GM18526 (cell line): ENCODE measurements around the gene CRYBG2.

ENCODE experiments used
- POLR2A ChIP-seq: IDR thresholded peaks from 3 replicates; pipeline ENCODE4 v1.6.1; 2011; ENCODE audit not compliant: insufficient read length; ENCODE audit errors: extremely low read depth

CRYBG2 gene

DNA sequence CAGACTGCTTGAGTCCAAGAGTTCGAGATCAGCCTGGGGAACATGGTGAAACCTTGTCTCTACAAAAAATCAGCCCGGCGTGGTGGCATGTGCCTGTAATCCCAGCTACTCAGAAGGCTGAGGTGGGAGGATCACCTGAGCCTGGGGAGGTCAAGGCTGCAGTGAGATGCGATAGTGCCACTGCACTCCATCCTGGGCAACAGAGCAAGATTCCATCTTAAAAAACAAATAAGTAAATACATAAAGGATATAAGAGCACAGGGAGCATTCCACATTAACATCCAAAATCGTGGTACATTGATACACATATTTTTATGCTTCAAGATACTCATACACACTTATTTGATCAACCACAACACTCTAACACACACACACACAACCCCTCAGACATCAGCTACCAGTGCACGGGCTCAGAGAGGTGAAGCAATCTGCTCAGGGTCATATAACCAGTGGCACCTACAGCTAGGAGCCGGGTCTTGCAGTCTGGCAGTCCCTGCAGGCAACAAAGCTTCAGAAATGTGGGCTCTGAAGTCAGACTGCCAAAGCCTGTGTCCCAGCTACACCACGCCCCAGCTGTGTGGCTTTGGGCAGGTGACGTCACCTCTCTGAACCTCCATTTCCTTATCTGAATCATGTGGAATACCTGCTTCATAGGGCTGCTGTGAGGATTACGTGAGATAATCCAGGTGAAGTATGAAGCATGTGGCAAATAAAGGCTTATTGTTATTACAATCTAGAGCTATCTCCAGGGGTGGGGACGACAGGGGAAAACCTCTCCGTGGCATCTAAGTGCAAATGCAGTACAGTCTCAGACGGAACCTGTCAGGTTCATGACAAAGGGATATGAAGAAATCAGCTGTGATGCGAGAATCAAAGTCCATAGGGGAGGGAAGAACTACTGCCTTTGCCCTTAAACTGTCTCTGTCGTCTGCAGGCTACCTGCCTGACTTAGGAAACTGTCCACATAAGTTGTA lies 4.8 kb upstream of the CRYBG2 start:
- no peak for TF ChIP-seq POLR2A

DNA sequence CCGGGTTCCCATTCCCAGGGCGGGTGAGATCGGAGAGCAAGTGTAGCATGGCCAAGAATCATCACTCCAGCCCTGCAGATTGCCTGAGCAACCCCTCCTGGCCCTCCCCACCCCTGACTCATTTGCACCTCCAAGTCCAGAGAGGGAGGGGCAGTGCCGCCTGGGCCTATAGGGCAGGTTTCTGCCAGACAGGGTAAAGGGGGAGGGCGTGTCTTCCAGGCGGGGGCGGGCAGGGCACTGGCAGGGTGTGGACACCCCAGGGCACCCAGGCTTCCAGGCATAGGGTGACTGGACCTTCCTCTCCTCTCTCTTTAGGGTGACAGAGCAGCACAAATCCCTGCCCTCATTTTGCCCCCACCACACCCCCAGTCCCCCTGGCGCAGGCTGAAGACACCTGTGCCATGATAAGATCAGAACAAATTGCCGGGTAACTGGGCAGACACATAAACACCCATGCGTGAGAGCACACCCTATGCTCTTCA lies 3.2 kb upstream of the CRYBG2 start:
- no peak for TF ChIP-seq POLR2A

DNA sequence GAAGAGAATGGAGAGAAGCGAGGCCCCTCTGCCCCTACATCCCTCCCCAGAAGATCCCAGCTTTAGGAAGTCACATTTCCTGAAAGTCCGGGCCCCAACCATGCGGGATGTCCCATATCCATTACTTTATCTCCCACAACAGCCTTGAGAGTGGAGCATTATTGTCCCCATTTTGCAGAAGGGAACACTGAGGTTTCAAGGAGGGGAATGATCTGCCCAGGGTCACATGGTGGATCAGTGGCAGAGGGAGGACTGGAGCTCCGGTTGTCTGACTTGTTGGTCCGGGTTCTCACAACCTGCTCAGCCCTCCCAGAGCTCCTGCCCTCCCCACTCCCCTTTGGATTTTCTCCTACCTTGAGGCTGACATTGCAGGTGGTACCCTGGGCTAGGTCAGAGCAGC lies 2.2 kb upstream of the CRYBG2 start:
- no peak for TF ChIP-seq POLR2A

DNA sequence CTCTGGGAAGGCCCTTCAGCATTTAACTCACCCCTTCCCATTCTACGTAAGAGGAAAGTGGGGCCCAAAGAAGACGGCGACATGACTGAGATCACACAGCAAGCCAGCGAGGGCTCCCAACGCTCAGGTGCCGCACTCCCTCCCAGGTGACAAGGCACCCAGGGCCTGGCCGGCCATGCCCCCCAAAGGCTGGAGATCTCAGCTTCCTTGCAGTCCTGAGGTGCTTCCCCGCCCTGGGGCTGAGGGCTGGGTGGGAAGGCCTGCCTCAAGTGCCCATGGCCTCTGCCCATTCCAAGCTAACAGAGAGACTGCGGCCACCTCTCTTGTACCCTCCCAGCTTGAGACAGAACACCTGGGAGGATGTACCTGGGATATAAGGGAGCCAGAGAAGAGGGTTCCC lies 1.0 kb upstream of the CRYBG2 start:
- no peak for TF ChIP-seq POLR2A

DNA sequence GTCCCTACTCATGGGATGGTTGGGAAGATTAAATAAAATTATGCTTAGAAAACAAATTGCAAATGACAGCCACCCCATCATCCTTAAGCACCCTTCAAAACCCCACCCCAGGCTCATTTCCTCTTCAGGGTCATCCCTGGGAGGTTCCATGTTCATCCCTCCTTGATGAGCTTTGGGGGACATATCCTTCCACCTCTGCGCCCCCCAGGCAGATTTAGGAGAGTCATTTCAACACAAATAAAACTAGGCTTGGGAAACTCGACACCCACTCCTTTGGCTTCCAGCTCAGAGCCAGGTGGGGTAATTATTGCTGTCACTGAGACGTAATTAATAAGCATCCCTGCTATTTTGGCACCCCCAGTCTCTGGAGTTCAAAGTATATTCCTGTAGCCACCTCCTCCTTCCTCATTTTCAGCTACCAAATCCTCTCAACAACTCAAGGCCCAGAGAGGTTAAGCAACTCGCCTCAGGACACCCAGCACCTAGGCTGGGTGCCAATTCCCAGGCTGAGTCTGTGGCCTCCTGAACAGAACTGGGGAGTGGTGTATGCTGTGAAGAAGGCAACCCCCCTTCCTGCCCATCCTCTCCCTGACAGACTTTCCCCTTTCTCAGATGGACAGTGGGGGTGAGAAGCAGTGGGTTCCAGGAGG lies 595 bp downstream of the CRYBG2 start:
- TF ChIP-seq POLR2A, result no peak

DNA sequence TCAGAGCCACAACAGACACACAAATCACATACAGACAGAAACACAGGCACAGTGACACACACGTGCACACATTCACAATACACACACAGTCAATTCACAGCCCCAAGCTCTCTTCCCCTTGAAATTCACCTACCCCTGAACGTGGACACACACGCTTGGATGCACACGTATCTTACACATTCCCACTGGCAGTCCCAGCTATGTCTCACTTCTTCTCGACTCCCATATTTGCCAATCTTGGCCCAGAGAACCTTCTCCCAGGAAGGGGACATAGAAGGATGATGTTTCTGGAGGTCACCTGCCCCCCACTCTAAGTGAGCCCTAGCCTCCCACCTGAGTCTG lies 1.6 kb downstream of the CRYBG2 start:
- no peak for TF ChIP-seq POLR2A

DNA sequence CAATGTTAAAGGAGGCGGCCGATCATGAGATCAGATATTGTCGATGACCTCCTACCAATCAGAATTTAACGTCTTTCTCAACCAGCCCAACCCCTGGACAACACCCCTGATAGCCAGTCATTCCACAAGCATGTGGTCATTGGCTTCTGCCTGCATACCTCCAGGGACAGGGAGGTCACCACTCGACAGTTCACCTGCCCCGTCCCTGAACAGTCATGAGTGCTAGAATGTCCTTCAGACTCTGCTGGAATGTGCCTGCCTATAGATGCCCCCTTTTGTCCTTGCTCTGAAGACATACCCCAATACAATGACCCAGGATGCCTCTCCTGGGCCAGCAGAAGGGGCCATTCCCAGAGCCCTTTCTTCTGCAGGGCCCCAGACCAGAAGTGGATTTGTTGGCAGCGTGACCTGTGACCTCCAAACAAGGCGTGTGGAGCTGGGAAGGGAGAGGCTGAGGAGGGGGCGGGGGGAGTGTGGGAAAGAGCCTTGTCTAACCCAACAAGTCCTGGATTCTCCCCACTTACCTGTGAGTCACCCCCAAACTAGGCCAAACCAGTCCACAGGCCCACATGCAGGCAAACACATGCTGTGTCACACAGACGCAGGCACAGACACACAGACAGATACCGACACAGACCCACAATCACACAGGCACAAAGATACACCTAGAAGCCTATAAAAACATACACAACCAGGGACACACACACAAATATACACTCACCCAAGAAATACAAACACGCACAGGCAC lies 2.2 kb downstream of the CRYBG2 start:
- TF ChIP-seq POLR2A, result no peak

DNA sequence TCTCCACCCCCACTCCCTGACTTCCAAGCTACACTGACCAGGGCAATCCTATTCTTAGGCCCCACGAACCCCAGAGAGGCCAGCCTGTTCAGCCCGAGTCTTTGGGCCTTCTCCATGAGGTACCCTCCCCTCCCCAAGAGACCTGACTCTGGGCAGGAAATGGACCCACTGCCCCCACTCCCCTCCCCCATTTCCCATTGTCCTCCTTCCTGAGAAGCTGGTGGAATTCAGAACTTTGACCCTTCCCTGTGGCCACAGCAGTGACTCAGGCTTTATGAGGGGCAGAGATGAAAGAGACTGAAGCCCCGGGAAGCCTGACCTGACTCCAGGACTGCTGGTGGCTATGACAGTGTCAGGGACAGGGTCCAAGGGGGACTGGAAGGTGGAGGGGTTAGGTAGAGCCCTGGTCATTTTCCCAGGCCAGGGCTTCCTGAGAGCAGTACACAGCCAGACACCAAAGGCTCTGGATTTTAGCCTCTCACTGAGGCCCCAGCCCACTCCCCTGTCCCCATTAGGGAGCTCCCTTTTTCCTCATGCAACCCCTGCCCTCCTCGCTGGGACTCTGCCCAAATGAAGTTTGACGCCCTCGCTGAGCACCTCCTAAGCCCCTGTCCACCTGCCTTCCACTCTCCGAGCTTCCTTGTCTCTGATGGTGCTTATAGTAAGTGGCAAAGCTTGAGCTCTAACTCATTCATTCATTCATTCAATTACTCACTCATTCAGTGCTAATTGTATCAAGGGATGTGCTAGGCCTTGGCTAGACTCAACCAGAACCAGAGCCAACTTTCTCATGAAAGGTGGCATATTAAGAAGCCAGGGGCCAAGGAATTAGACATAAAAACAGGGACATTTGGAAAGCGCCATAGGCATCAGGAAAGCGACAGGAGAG lies 3.0 kb downstream of the CRYBG2 start:
- TF ChIP-seq POLR2A, result no peak

DNA sequence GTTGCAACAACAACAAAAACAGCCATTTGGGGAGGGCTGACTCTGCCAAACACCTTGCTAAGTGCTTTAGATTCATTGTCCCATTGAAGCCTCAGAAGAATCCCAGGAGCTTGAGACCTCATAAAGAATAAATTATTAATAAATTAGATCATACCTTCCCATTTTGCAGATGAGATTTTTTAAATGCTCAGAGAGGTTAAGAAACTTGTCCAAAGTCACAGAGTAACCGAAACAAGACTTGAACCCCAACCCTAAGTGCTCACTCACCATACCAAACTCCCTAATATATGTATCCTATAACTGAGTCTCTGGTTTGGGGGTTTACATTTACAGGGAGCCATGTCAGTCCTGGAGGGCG lies 3.6 kb downstream of the CRYBG2 start:
- TF ChIP-seq POLR2A, result no peak

DNA sequence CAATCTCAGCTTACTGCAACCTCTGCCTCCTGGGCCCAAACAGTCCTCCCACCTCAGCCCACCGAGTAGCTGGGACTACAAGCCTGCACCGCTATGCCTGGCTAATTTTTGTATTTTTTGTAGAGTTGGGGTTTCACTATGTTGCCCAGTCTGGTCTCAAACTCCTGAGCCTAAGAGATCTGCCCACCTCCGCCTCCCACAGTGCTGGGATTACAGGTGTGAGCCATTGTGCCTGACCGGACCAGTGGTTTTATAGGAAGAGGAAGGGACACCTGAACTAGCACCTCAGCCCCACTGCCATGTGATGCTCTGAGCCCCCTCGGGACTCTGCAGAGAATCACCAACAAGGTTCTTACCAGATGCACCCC lies 4.1 kb downstream of the CRYBG2 start:
- TF ChIP-seq POLR2A, result no peak

DNA sequence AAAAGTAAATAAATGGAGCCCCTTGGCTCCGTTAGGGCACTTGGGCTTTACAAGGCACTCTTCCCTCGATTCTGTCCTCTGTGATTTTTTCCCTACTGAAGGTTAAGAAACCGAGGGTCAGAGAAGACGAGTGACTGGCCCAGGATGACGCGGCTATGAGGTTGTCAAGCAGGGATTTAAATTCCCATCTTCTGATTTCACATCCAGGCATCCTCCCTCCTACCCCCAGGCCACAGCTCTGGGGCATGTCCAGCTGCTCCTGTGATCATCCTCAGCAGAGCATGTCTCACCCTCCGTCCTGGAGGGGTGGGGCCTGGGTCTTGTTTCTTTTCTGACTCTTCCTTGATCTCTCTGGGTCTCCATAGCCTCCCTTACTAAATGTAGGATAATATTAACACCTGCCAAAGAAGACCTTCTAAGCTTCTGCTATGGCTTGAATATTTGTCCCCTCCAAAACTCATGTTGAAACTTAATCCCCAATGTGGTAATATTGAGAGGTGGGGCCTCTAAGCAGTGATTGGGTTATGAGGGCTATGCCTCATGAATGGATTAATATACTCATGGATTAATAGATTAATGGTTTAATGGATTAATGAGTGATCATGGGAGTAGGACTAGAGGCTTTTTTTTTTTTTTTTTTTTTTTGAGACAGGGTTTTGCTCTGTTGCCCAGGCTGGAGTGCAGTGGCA lies 4.6 kb downstream of the CRYBG2 start:
- TF ChIP-seq POLR2A, result no peak

DNA sequence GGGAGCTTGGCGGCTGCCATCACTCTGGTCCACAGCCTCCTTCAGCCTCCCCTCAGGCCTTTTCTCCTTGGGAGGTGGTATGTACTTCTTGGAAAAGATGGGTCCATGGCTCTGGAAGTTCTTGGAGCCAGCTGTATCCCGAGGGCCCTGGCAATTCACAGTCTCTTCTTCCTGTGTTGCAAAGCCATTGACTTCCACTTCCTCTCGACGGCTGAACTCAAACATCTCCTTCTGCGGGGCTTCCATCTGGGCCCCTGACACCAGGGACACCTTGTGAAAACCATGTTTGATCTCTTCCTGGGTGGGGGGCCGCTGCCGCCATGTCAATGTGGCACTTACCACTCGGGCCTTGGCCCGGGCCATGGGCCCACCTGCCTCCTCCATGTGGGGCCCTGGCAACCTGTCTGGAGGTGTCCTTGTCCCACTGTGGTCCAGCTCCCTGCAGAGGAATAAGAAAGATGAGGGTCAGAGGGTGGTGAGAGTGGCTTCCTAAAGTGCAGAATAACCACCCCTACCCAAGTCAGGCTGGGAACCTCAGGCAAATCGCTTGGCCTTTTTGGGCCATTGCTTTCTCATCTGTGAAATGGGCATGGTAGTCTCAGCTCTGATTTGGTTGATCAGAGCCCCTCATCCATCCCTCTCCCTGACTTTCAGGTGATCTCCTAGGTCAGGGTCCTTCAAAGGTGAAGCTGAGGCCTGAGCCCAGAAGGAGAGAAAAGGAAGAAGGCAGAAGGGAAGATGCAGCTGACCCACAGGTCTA lies 7.5 kb downstream of the CRYBG2 start:
- TF ChIP-seq POLR2A, result no peak

DNA sequence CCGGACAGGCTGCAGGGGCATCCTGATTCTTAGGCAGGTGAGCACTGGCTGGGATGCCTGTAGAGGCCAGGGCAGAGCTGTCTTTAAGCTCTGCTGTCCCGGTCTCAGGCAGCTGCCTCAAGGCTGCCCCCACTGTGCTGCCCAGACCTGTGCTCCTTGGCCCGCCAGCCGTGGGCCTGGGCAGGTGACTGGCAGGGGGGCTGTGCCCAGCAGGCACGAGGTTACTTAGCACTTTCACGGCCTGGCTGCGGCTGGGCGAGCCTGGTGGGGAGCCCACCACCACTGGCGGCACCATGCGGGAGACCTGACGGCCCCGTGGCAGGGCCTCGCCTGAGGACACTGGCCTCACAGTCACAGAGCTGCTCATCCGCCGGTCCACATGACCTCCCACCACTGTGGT lies 8.2 kb downstream of the CRYBG2 start:
- TF ChIP-seq POLR2A, result no peak

DNA sequence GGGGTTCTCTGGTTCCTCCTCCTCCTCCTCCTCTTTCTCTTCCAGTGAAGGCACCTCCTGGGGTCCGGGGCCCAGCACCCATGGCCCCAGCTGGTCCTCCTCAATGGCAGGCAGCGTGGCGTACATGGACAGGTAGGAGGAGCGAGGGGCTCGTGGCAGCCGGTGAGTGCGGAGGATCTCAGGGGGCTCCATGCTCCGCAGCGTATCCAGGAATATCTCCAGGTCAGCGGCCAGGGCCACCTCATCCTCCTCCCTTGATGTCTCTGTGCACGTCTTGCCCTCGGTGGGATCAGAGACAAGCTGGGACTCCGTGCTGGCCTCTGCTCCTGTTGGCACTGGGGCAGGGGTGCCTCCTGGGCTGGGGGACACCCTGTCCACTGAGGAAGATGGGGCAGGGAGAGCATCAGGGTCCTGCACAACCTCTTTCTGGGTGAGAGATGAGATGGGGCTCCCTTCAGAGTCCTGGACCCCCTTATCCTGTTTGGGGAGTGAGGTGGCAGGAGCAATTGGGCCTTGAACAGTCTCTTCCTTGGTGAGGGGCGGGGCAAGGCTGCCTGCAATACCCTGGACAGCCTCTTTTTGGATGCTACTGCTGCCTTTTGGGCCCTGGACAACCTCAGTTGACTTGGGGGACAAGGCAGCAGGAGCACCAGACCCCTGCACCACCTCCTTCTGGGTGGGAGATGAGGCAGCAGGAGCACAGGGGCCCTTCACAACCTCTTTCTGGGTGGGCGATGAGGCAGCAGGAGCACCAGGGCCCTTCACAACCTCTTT lies 9.6 kb downstream of the CRYBG2 start:
- TF ChIP-seq POLR2A, result no peak
